Myometrial cell (primary cell): Measurements from ENCODE around the gene RAB25. TPM values are rescaled to one million over a fixed set of nuclear protein-coding genes. Genes with fewer than 3 reads are reported as not detected.

Experiments
- total RNA-seq: library from RNA; depleted of rRNA; stranded (reverse); fragments of >200 nt; gene quantifications from 2 replicates; pipeline ENCODE4 v1.2.3, GENCODE V29; 2015

RAB25 gene
- not detected in 2 replicates for total RNA-seq

GRCh38 chr1:156060937-156061636, at the start of gene RAB25:
RAB25 (plus strand) TSS chr1:156061160; CDS start chr1:156061401, 241 bp downstream.

GRCh38 chr1:156020293-156021092, 40.5 kb upstream of the RAB25 start, which contains the start of gene SSR2:
SSR2 (minus strand) TSS chr1:156020951; CDS start chr1:156020167, 784 bp downstream.

DNA sequence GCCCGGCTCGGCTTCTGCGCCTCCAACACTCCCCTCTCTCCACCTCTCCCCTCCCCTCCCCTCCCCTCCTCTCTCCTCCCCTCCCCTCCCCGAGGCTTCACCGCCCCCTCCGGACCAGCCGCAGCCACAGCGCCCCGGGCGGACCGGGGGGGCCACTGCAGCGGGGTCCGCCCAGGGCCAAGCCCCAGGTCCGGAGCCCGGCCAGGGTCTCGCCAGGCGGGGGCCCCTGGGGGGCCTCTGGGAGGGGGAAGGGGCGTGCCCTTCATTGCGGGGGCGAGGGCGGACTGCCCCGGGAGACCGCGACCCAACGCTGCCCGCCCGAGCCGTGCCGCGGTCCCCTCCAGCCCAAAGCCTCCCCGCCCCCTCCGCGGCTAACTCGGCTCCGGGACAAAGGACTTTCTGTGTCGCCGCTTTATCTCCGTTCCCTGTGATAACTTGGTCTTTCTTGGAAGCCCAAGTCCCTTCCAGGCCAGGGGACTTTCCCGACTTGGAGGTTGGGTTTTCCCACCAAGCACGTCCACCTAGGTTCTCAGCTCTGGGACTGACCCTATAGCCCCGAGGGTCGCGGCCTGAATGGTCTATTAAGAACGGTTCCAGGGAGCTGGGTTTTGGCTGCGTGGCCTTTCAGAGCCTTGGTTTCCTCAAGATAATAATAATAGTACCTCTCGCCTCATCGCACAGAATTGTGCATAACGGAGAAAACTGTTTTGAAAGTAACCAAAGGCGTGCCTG, 7.0 kb upstream of the RAB25 start, which contains the start of gene UBQLN4:
Gene UBQLN4, minus strand, starts transcription at position 31 of the 732 bp plus-strand sequence. CDS start 97 bp downstream, outside the sequence.

DNA sequence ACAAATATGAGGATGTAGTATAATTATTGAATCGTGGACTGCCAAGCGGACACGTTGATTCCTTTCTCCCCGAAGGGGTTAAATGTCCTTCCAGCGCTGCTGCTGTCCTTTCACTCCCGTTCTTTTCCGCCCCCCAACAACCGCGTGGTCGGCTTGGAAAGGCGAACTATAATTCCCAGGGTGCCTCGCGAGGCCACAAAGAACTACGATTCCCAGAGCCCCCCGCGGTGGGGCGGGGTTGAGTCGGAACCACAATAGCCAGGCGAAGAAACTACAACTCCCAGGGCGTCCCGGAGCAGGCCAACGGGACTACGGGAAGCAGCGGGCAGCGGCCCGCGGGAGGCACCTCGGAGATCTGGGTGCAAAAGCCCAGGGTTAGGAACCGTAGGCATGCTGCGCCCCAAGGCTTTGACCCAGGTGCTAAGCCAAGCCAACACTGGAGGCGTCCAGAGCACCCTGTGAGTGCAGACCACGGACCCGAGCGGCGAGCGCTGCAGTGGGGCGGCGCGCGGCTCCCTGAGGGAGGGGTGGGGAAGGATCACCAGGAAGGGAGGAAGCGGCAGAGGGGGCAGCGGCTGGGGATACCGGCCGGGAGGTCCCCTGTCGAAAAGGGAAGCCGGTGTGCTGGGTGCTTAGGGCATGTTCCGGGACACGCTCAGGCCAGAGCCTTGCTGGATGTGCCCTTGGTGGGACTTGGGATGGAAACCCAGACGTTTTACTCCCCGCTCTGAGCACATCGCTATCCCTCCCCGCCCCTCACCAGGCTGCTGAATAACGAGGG, 6.3 kb upstream of the RAB25 start, which contains the start of gene LAMTOR2:
Gene LAMTOR2, plus strand, starts transcription at position 283 of the 781 bp plus-strand sequence. Its CDS starts 108 bp downstream, at position 391.

GRCh38 chr1:156082309-156083091, 21.5 kb downstream of the RAB25 start, which contains the start of gene MEX3A:
MEX3A (minus strand) TSS chr1:156082465; CDS start chr1:156081998, 467 bp downstream.

DNA sequence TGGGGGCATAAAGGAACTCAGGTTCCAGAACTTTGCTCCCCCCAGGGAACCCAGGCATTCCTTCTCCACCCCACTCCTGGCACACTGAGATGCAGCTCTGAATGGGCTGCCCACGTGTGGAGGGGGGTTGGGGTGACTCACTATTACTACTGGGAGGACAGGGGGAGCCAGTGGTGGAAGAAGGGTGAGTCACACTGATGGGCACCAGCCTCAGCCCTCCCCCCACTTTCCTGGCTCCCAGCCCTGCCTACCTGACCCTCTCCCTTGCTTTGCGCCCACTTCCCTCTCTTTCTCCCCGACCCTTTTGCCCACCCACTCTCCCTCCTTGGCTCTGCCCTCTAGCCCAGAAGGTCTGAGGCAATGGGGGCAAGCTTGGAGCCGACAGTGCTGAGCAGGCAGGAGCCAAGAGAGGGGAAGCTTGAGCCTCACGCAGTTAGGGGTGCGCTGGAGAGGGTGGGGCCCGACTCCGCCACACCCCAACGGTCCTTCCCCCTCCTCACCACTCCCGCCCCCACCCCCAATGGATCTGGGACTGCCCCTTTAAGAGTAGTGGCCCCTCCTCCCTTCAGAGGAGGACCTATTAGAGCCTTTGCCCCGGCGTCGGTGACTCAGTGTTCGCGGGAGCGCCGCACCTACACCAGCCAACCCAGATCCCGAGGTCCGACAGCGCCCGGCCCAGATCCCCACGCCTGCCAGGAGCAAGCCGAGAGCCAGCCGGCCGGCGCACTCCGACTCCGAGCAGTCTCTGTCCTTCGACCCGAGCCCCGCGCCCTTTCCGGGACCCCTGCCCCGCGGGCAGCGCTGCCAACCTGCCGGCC, 53.4 kb downstream of the RAB25 start, which contains the start of gene LMNA:
Gene LMNA, plus strand, starts transcription at position 611 of the 818 bp plus-strand sequence. CDS start 208 bp downstream, outside the sequence.

Other genes with a start within 250 kb of the RAB25 start
- gene GON4L, start 203.9 kb upstream of the RAB25 start, total RNA-seq, result 20.4 and 21.6 TPM in 2 replicates
- gene SYT11, start 201.6 kb upstream of the RAB25 start, total RNA-seq, result 17.0 and 19.3 TPM in 2 replicates
- 17.9 and 20.8 TPM in 2 replicates for gene RIT1, start 149.8 kb upstream of the RAB25 start, total RNA-seq
- gene KHDC4, start 126.7 kb upstream of the RAB25 start, total RNA-seq, result 18.1 and 28.3 TPM in 2 replicates
- not detected in 2 replicates for gene RXFP4, start 119.5 kb upstream of the RAB25 start, total RNA-seq
- gene ARHGEF2, start 82.6 kb upstream of the RAB25 start, total RNA-seq, result 104 and 114 TPM in 2 replicates
- gene SSR2, start 40.2 kb upstream of the RAB25 start, total RNA-seq, result 633 and 985 TPM in 2 replicates
- 19.3 and 19.6 TPM in 2 replicates for gene UBQLN4, start 7.4 kb upstream of the RAB25 start, total RNA-seq
- 76.1 and 78.7 TPM in 2 replicates for gene LAMTOR2, start 6.4 kb upstream of the RAB25 start, total RNA-seq
- gene MEX3A, start 21.3 kb downstream of the RAB25 start, total RNA-seq, result 0.58 and 0.71 TPM in 2 replicates
- gene LMNA, start 53.6 kb downstream of the RAB25 start, total RNA-seq, result 897 and 914 TPM in 2 replicates
- gene SEMA4A, start 92.4 kb downstream of the RAB25 start, total RNA-seq, result under 0.01 and 0.35 TPM in 2 replicates
- gene SLC25A44, start 132.9 kb downstream of the RAB25 start, total RNA-seq, result 14.7 and 15.2 TPM in 2 replicates
- 83.6 and 94.0 TPM in 2 replicates for gene PMF1, start 151.8 kb downstream of the RAB25 start, total RNA-seq
- 3.7 TPM in 1 of 2 replicates, not detected in the other for gene BGLAP, start 181.0 kb downstream of the RAB25 start, total RNA-seq
- not detected in 2 replicates for gene PAQR6, start 186.9 kb downstream of the RAB25 start, total RNA-seq
- gene SMG5, start 221.7 kb downstream of the RAB25 start, total RNA-seq, result 53.3 and 54.4 TPM in 2 replicates
- 1.2 and 1.4 TPM in 2 replicates for gene TMEM79, start 223.2 kb downstream of the RAB25 start, total RNA-seq
- 102 and 133 TPM in 2 replicates for gene GLMP, start 234.5 kb downstream of the RAB25 start, total RNA-seq
- gene VHLL, start 238.1 kb downstream of the RAB25 start, total RNA-seq, result not detected in 2 replicates